HEK293 (cell line): Measurements from ENCODE around the gene IGF1R.

ENCODE experiments used
- CTCF ChIP-seq: fragments of 450-650 bp; formaldehyde crosslinking; IDR thresholded peaks from 2 replicates; pipeline ENCODE4 v1.5.1; 2016; ENCODE audit warnings: missing biosample characterization, missing genetic modification characterization
- WT1 ChIP-seq: fragments of 450-650 bp; formaldehyde crosslinking; IDR thresholded peaks from 2 replicates; pipeline ENCODE4 v1.5.1; 2016; ENCODE audit warnings: missing biosample characterization, missing genetic modification characterization
- ZIC2 ChIP-seq: fragments of 450-650 bp; formaldehyde crosslinking; IDR thresholded peaks from 2 replicates; pipeline ENCODE4 v1.5.1; 2016; ENCODE audit warnings: missing biosample characterization, missing genetic modification characterization
- ZNF132 ChIP-seq: fragments of 450-650 bp; formaldehyde crosslinking; IDR thresholded peaks from 2 replicates; pipeline ENCODE4 v1.5.1; 2017; ENCODE audit warnings: missing biosample characterization, missing genetic modification characterization, borderline replicate concordance
- ZNF211 ChIP-seq: fragments of 450-650 bp; formaldehyde crosslinking; IDR thresholded peaks from 2 replicates; pipeline ENCODE4 v1.5.1; 2016; ENCODE audit warnings: low read depth, missing biosample characterization, missing genetic modification characterization
- ZNF23 ChIP-seq: fragments of 450-650 bp; formaldehyde crosslinking; IDR thresholded peaks from 2 replicates; pipeline ENCODE4 v1.5.1; 2016; ENCODE audit warnings: missing biosample characterization, missing genetic modification characterization, borderline replicate concordance
- ZNF398 ChIP-seq: fragments of 450-650 bp; formaldehyde crosslinking; IDR thresholded peaks from 2 replicates; pipeline ENCODE4 v1.5.1; 2017; ENCODE audit warnings: missing biosample characterization, missing genetic modification characterization
- ZNF416 ChIP-seq: fragments of 450-650 bp; formaldehyde crosslinking; IDR thresholded peaks from 2 replicates; pipeline ENCODE4 v1.5.1; 2016; ENCODE audit warnings: missing biosample characterization, missing genetic modification characterization
- ZNF610 ChIP-seq: fragments of 450-650 bp; formaldehyde crosslinking; IDR thresholded peaks from 2 replicates; pipeline ENCODE4 v1.5.1; 2016; ENCODE audit warnings: missing biosample characterization, missing genetic modification characterization, borderline replicate concordance
- ZNF747 ChIP-seq: fragments of 450-650 bp; formaldehyde crosslinking; IDR thresholded peaks from 2 replicates; pipeline ENCODE4 v1.5.1; 2016; ENCODE audit warnings: missing biosample characterization, missing genetic modification characterization
- ZNF768 ChIP-seq: fragments of 450-650 bp; formaldehyde crosslinking; IDR thresholded peaks from 2 replicates; pipeline ENCODE4 v1.5.1; 2018; ENCODE audit warnings: missing biosample characterization, mild to moderate bottlenecking, missing genetic modification characterization

- no peak for TF ChIP-seq CTCF
- TF ChIP-seq ZNF416 (tag by site-specific recombination), result no peak
- TF ChIP-seq ZNF398 (tag by site-specific recombination), result no peak
- no peak for TF ChIP-seq ZIC2
- TF ChIP-seq ZNF132 (tag by site-specific recombination), result no peak
- no peak for TF ChIP-seq ZNF768
- no peak for TF ChIP-seq ZNF211 (tag by site-specific recombination)
- TF ChIP-seq WT1 (tag by site-specific recombination), result no peak
- no peak for TF ChIP-seq ZNF23 (tag by site-specific recombination)
- no peak for TF ChIP-seq ZNF610 (tag by site-specific recombination)
- TF ChIP-seq ZNF747, result no peak
Measured at GRCh38 chr15:98725874-98726273, 77.5 kb downstream of the IGF1R start.
